ENCODE results near the gene RSAD1.

The RSAD1 gene

DNA sequence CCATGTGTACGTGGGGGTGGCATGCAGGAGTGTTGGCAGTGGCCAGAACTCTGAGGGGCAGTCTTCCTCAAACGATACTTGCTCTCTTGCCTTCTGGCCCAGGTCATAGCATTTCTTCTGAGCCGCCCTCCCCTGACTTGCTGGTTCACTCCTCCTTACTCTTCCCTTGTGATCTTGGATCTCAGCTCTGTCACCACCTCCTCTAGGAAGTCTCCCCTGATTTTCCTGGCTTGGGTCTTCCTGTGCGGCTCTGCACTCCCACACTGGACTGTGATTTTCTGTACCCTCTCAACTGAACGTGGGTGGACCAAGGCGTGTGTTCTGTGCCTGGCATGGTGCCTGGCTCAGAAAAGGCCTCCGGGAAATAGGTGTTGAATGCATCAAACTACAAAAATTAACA, 56.7 kb downstream of the RSAD1 start:
- Histone ChIP-seq H3K36me3 (ENCODE audit: control insufficient read depth in 2 of 2, insufficient read depth in 1 of 2, low read length in 2 of 2) (no peaks in the 10 kb centered on the region), H3K27ac (ENCODE audit: extremely low read depth, low read depth, low read length) (no peak overlapping the region), H3K4me1 (ENCODE audit: control insufficient read depth, insufficient read depth, low read length) (peaks cover 19% of the 10 kb centered on the region), H3K9me3 (ENCODE audit: control insufficient read depth, insufficient read depth, low read depth, low read length) (no peaks in the 10 kb centered on the region), H3K4me3 (ENCODE audit: low read depth, low read length) (no peak overlapping the region)
- ChIA-PET POLR2A (no interaction called here), CTCF (interaction anchor here (1.1 kb wide), 1 partner anchor 15 kb away, joined by 4 read pairs; no protein-coding TSS in a partner anchor)
- TF ChIP-seq ZBTB17 (tag by site-specific recombination; IDR thresholded peaks at IDR 0.05) (0 out of 2 replicates have a peak, but pooled peaks have one; percentile 18), ZFHX2 (tag by site-specific recombination; conservative IDR thresholded peaks at IDR 0.05) (peak; percentile 79)
- TF ChIP-seq, protein P1, sequence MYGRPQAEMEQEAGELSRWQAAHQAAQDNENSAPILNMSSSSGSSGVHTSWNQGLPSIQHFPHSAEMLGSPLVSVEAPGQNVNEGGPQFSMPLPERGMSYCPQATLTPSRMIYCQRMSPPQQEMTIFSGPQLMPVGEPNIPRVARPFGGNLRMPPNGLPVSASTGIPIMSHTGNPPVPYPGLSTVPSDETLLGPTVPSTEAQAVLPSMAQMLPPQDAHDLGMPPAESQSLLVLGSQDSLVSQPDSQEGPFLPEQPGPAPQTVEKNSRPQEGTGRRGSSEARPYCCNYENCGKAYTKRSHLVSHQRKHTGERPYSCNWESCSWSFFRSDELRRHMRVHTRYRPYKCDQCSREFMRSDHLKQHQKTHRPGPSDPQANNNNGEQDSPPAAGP (tag by site-specific recombination; IDR thresholded peaks at IDR 0.05): no peak
